Measurements from ENCODE around the gene CCDC158.
A peak's percentile ranks its signal among the peaks of the same experiment; 100 is the strongest.
"Not testable (repeated sequence)": the region's sequence is repeated elsewhere in the genome, so short reads cannot be mapped to it uniquely, and the experiment has no call there.

Gene CCDC158

GRCh38 chr4:76420762-76421581 lies at the start of gene CCDC158:
TSS of gene CCDC158 (minus strand) at chr4:76421141. CDS start at chr4:76403207, 17,934 bp downstream.
- no peak for DNase-seq

- DNase-seq: no peak
Measured at GRCh38 chr4:76470532-76470931, 49.6 kb upstream of the CCDC158 start.

- no peak for DNase-seq
Measured at GRCh38 chr4:76470064-76470463, 49.1 kb upstream of the CCDC158 start.

GRCh38 chr4:76463568-76463967 lies 42.6 kb upstream of the CCDC158 start:
- DNase-seq: no peak

GRCh38 chr4:76459291-76459723 lies 38.4 kb upstream of the CCDC158 start:
- peak; percentile 19 for DNase-seq

- no peak for DNase-seq
Measured at GRCh38 chr4:76458825-76459224, 37.9 kb upstream of the CCDC158 start.

- DNase-seq: no peak
Measured at GRCh38 chr4:76458297-76458696, 37.4 kb upstream of the CCDC158 start.

- no peak for DNase-seq
Measured at GRCh38 chr4:76457885-76458284, 36.9 kb upstream of the CCDC158 start.

GRCh38 chr4:76454073-76454472 lies 33.1 kb upstream of the CCDC158 start:
- DNase-seq: not testable (repeated sequence)

- DNase-seq: no peak
Measured at GRCh38 chr4:76453232-76453631, 32.3 kb upstream of the CCDC158 start.

GRCh38 chr4:76449833-76450232 lies 28.9 kb upstream of the CCDC158 start:
- no peak for DNase-seq

GRCh38 chr4:76449362-76449767 lies 28.4 kb upstream of the CCDC158 start:
- no peak for DNase-seq

GRCh38 chr4:76448211-76448610 lies 27.3 kb upstream of the CCDC158 start:
- DNase-seq: no peak

GRCh38 chr4:76447393-76447851 lies 26.5 kb upstream of the CCDC158 start:
- DNase-seq: peak; percentile 29

- no peak for DNase-seq
Measured at GRCh38 chr4:76445911-76446310, 25.0 kb upstream of the CCDC158 start.

- no peak for DNase-seq
Measured at GRCh38 chr4:76443376-76443775, 22.4 kb upstream of the CCDC158 start.

- DNase-seq: no peak
Measured at GRCh38 chr4:76442807-76443206, 21.9 kb upstream of the CCDC158 start.

GRCh38 chr4:76441881-76442280 lies 20.9 kb upstream of the CCDC158 start:
- no peak for DNase-seq

GRCh38 chr4:76439491-76439890 lies 18.6 kb upstream of the CCDC158 start:
- DNase-seq: no peak

- no peak for DNase-seq
Measured at GRCh38 chr4:76435528-76436319, 14.8 kb upstream of the CCDC158 start.

- DNase-seq: no peak
Measured at GRCh38 chr4:76434901-76435527, 14.1 kb upstream of the CCDC158 start, which contains the start of gene SHROOM3. TSS of gene SHROOM3 (plus strand) at chr4:76435229. CDS start at chr4:76436053, 824 bp downstream.

- DNase-seq: peak; percentile 54
Measured at GRCh38 chr4:76430519-76431388, 9.8 kb upstream of the CCDC158 start.

All from midbrain (tissue), 1 donor.